BLaER1 (cell line): ENCODE measurements around the gene PUS3.

Experiments used
- H3K27ac ChIP-seq: shearing (Covaris generic); formaldehyde crosslinking; 2 replicates; pipeline ENCODE4 v1.8.1; 2022
- H3K27me3 ChIP-seq: shearing (Covaris generic); formaldehyde crosslinking; 2 replicates; pipeline ENCODE4 v1.8.1; 2022
- H3K36me3 ChIP-seq: shearing (Covaris generic); formaldehyde crosslinking; 2 replicates; pipeline ENCODE4 v1.8.1; 2022
- H3K4me1 ChIP-seq: shearing (Covaris generic); formaldehyde crosslinking; 2 replicates; pipeline ENCODE4 v1.8.1; 2022
- H3K4me2 ChIP-seq: shearing (Covaris generic); formaldehyde crosslinking; 2 replicates; pipeline ENCODE4 v1.8.1; 2022
- H3K4me3 ChIP-seq: shearing (Covaris generic); formaldehyde crosslinking; 2 replicates; pipeline ENCODE4 v1.8.1; 2022
- H3K9ac ChIP-seq: shearing (Covaris generic); formaldehyde crosslinking; 2 replicates; pipeline ENCODE4 v1.8.1; 2022
- H3K9me3 ChIP-seq: shearing (Covaris generic); formaldehyde crosslinking; 2 replicates; pipeline ENCODE4 v1.8.1; 2022
- H4K20me1 ChIP-seq: shearing (Covaris generic); formaldehyde crosslinking; 2 replicates; pipeline ENCODE4 v1.8.1; 2022
- Cebpa-rat ChIP-seq: shearing (Covaris generic); IDR thresholded peaks from 2 replicates; pipeline ENCODE4 v1.8.1; 2022

Gene PUS3

GRCh38 chr11:125932301-125932700 is 29.3 kb upstream of the PUS3 start:
- TF ChIP-seq Cebpa-rat, result no peak
- no peak overlapping the region for H3K4me2 ChIP-seq
- H3K27ac ChIP-seq, result no peak overlapping the region
- no peaks in the 10 kb centered on the region for H3K36me3 ChIP-seq
- H4K20me1 ChIP-seq, result no peaks in the 10 kb centered on the region
- H3K9ac ChIP-seq, result no peak overlapping the region
- H3K9me3 ChIP-seq, result no peaks in the 10 kb centered on the region
- no peak overlapping the region for H3K4me3 ChIP-seq
- H3K27me3 ChIP-seq, result no peaks in the 10 kb centered on the region
- no peaks in the 10 kb centered on the region for H3K4me1 ChIP-seq

- Histone ChIP-seq H3K36me3 (no peaks in the 10 kb centered on the region), H4K20me1 (no peaks in the 10 kb centered on the region), H3K27ac (no peak overlapping the region), H3K9me3 (no peaks in the 10 kb centered on the region), H3K27me3 (no peaks in the 10 kb centered on the region), H3K4me1 (no peaks in the 10 kb centered on the region), H3K4me2 (no peak overlapping the region), H3K9ac (no peak overlapping the region), H3K4me3 (no peak overlapping the region)
- no peak for TF ChIP-seq Cebpa-rat
Observed at GRCh38 chr11:125931668-125932067, 28.7 kb upstream of the PUS3 start.

GRCh38 chr11:125931116-125931515 is 28.1 kb upstream of the PUS3 start:
- H3K9me3 ChIP-seq, result no peaks in the 10 kb centered on the region
- no peak overlapping the region for H3K27ac ChIP-seq
- no peak overlapping the region for H3K4me3 ChIP-seq
- H4K20me1 ChIP-seq, result no peaks in the 10 kb centered on the region
- no peaks in the 10 kb centered on the region for H3K36me3 ChIP-seq
- H3K4me2 ChIP-seq, result no peak overlapping the region
- H3K4me1 ChIP-seq, result 0 out of 2 replicates have a peak, but pooled peaks cover under 1% of the 10 kb centered on the region
- no peak overlapping the region for H3K9ac ChIP-seq
- no peak for TF ChIP-seq Cebpa-rat
- H3K27me3 ChIP-seq, result no peaks in the 10 kb centered on the region

GRCh38 chr11:125930076-125930450 is 27.1 kb upstream of the PUS3 start:
- H3K4me1 ChIP-seq, result 0 out of 2 replicates have a peak, but pooled peaks cover 5% of the 10 kb centered on the region
- H3K36me3 ChIP-seq, result no peaks in the 10 kb centered on the region
- TF ChIP-seq Cebpa-rat, result no peak
- H3K9ac ChIP-seq, result no peak overlapping the region
- no peaks in the 10 kb centered on the region for H4K20me1 ChIP-seq
- H3K27me3 ChIP-seq, result no peaks in the 10 kb centered on the region
- no peak overlapping the region for H3K4me3 ChIP-seq
- no peaks in the 10 kb centered on the region for H3K9me3 ChIP-seq
- no peak overlapping the region for H3K27ac ChIP-seq
- H3K4me2 ChIP-seq, result no peak overlapping the region

GRCh38 chr11:125929445-125930075 is 26.6 kb upstream of the PUS3 start:
- H3K4me2 ChIP-seq, result no peak overlapping the region
- TF ChIP-seq Cebpa-rat, result no peak
- H3K4me3 ChIP-seq, result no peak overlapping the region
- H3K36me3 ChIP-seq, result no peaks in the 10 kb centered on the region
- H4K20me1 ChIP-seq, result no peaks in the 10 kb centered on the region
- H3K27ac ChIP-seq, result no peak overlapping the region
- H3K27me3 ChIP-seq, result no peaks in the 10 kb centered on the region
- H3K9me3 ChIP-seq, result no peaks in the 10 kb centered on the region
- no peak overlapping the region for H3K9ac ChIP-seq
- 0 out of 2 replicates have a peak, but pooled peaks cover 5% of the 10 kb centered on the region for H3K4me1 ChIP-seq

- no peak for TF ChIP-seq Cebpa-rat
- Histone ChIP-seq H3K9ac (no peak overlapping the region), H3K36me3 (no peaks in the 10 kb centered on the region), H4K20me1 (no peaks in the 10 kb centered on the region), H3K9me3 (no peaks in the 10 kb centered on the region), H3K4me1 (0 out of 2 replicates have a peak, but pooled peaks cover 5% of the 10 kb centered on the region), H3K27me3 (no peaks in the 10 kb centered on the region), H3K4me2 (no peak overlapping the region), H3K4me3 (no peak overlapping the region), H3K27ac (no peak overlapping the region)
Observed at GRCh38 chr11:125926682-125927081, 23.7 kb upstream of the PUS3 start.

GRCh38 chr11:125925804-125926203 is 22.8 kb upstream of the PUS3 start:
- no peak overlapping the region for H3K9ac ChIP-seq
- H3K27ac ChIP-seq, result no peak overlapping the region
- no peaks in the 10 kb centered on the region for H4K20me1 ChIP-seq
- no peak for TF ChIP-seq Cebpa-rat
- H3K36me3 ChIP-seq, result no peaks in the 10 kb centered on the region
- no peaks in the 10 kb centered on the region for H3K27me3 ChIP-seq
- H3K4me3 ChIP-seq, result no peak overlapping the region
- H3K4me1 ChIP-seq, result 0 out of 2 replicates have a peak, but pooled peaks cover 5% of the 10 kb centered on the region
- H3K9me3 ChIP-seq, result no peaks in the 10 kb centered on the region
- H3K4me2 ChIP-seq, result no peak overlapping the region

GRCh38 chr11:125925247-125925740 is 22.3 kb upstream of the PUS3 start:
- Histone ChIP-seq H4K20me1 (no peaks in the 10 kb centered on the region), H3K9ac (no peak overlapping the region), H3K36me3 (no peaks in the 10 kb centered on the region), H3K27me3 (no peaks in the 10 kb centered on the region), H3K9me3 (no peaks in the 10 kb centered on the region), H3K27ac (no peak overlapping the region), H3K4me3 (no peak overlapping the region), H3K4me1 (0 out of 2 replicates have a peak, but pooled peaks cover 5% of the 10 kb centered on the region), H3K4me2 (no peak overlapping the region)
- no peak for TF ChIP-seq Cebpa-rat

GRCh38 chr11:125924384-125925007 is 21.5 kb upstream of the PUS3 start:
- Histone ChIP-seq H3K27ac (no peak overlapping the region), H3K9ac (no peak overlapping the region), H3K4me2 (no peak overlapping the region), H3K4me3 (no peak overlapping the region), H4K20me1 (no peaks in the 10 kb centered on the region), H3K4me1 (0 out of 2 replicates have a peak, but pooled peaks cover 5% of the 10 kb centered on the region), H3K27me3 (no peaks in the 10 kb centered on the region), H3K9me3 (no peaks in the 10 kb centered on the region), H3K36me3 (no peaks in the 10 kb centered on the region)
- no peak for TF ChIP-seq Cebpa-rat

- Histone ChIP-seq H3K4me1 (0 out of 2 replicates have a peak, but pooled peaks cover 5% of the 10 kb centered on the region), H3K36me3 (no peaks in the 10 kb centered on the region), H3K4me2 (no peak overlapping the region), H3K4me3 (no peak overlapping the region), H4K20me1 (no peaks in the 10 kb centered on the region), H3K9ac (no peak overlapping the region), H3K27ac (no peak overlapping the region), H3K27me3 (no peaks in the 10 kb centered on the region), H3K9me3 (no peaks in the 10 kb centered on the region)
- TF ChIP-seq Cebpa-rat, result no peak
Observed at GRCh38 chr11:125923633-125924032, 20.6 kb upstream of the PUS3 start.
